ENCODE data around the gene KCNH4.
"Not testable (repeated sequence)": the region's sequence is repeated elsewhere in the genome, so short reads cannot be mapped to it uniquely, and the experiment has no call there.

KCNH4 gene

GRCh38 chr17:42180922-42181850, at the start of gene KCNH4:
Gene KCNH4 (minus strand): TSS chr17:42181142. CDS start chr17:42180945, 197 bp downstream.
- in situ Hi-C loops (cut with MboI; ENCODE audit: low sequenced_read_pairs), result no loop called here

- in situ Hi-C loops (cut with MboI; ENCODE audit: low sequenced_read_pairs), result no loop called here
Measured at GRCh38 chr17:42230225-42230624, 49.3 kb upstream of the KCNH4 start.

GRCh38 chr17:42227849-42228700, 47.1 kb upstream of the KCNH4 start:
- in situ Hi-C loops (cut with MboI; ENCODE audit: low sequenced_read_pairs), result no loop called here

- in situ Hi-C loops (cut with MboI; ENCODE audit: low sequenced_read_pairs), result no loop called here
Measured at GRCh38 chr17:42225646-42226045, 44.7 kb upstream of the KCNH4 start.

- in situ Hi-C loops (cut with MboI; ENCODE audit: low sequenced_read_pairs), result no loop called here
Measured at GRCh38 chr17:42224651-42225050, 43.7 kb upstream of the KCNH4 start.

- in situ Hi-C loops (cut with MboI; ENCODE audit: low sequenced_read_pairs), result no loop called here
Measured at GRCh38 chr17:42221886-42222745, 41.2 kb upstream of the KCNH4 start.

GRCh38 chr17:42219280-42219679, 38.3 kb upstream of the KCNH4 start:
- in situ Hi-C loops (cut with MboI; ENCODE audit: low sequenced_read_pairs), result not testable (repeated sequence)

- in situ Hi-C loops (cut with MboI; ENCODE audit: low sequenced_read_pairs), result no loop called here
Measured at GRCh38 chr17:42214156-42214555, 33.2 kb upstream of the KCNH4 start.

- in situ Hi-C loops (cut with MboI; ENCODE audit: low sequenced_read_pairs), result no loop called here
Measured at GRCh38 chr17:42212382-42212781, 31.4 kb upstream of the KCNH4 start.

GRCh38 chr17:42211921-42212341, 31.0 kb upstream of the KCNH4 start:
- in situ Hi-C loops (cut with MboI; ENCODE audit: low sequenced_read_pairs), result not testable (repeated sequence)

GRCh38 chr17:42210046-42210445, 29.1 kb upstream of the KCNH4 start:
- in situ Hi-C loops (cut with MboI; ENCODE audit: low sequenced_read_pairs), result no loop called here

GRCh38 chr17:42206153-42206612, 25.2 kb upstream of the KCNH4 start:
- in situ Hi-C loops (cut with MboI; ENCODE audit: low sequenced_read_pairs), result not testable (repeated sequence)

GRCh38 chr17:42203354-42203753, 22.4 kb upstream of the KCNH4 start:
- in situ Hi-C loops (cut with MboI; ENCODE audit: low sequenced_read_pairs), result no loop called here

GRCh38 chr17:42202696-42203095, 21.8 kb upstream of the KCNH4 start:
- in situ Hi-C loops (cut with MboI; ENCODE audit: low sequenced_read_pairs), result no loop called here

GRCh38 chr17:42202159-42202558, 21.2 kb upstream of the KCNH4 start:
- in situ Hi-C loops (cut with MboI; ENCODE audit: low sequenced_read_pairs), result no loop called here

GRCh38 chr17:42201458-42201772, 20.5 kb upstream of the KCNH4 start:
- in situ Hi-C loops (cut with MboI; ENCODE audit: low sequenced_read_pairs), result no loop called here

- in situ Hi-C loops (cut with MboI; ENCODE audit: low sequenced_read_pairs), result no loop called here
Measured at GRCh38 chr17:42200706-42201457, 19.9 kb upstream of the KCNH4 start.

- in situ Hi-C loops (cut with MboI; ENCODE audit: low sequenced_read_pairs), result no loop called here
Measured at GRCh38 chr17:42199416-42200011, 18.6 kb upstream of the KCNH4 start.

- in situ Hi-C loops (cut with MboI; ENCODE audit: low sequenced_read_pairs), result no loop called here
Measured at GRCh38 chr17:42198897-42199296, 18.0 kb upstream of the KCNH4 start.
